Endodermal cell (in vitro differentiated cells): ENCODE data around the gene ZC3H12D. TPM values are rescaled to one million over a fixed set of nuclear protein-coding genes. Genes with fewer than 3 reads are reported as not detected.

Source experiments
- DNase-seq: peaks from one replicate; pipeline ENCODE4 v3.0.0-alpha.2; 2017
- H3K27ac ChIP-seq: 2 replicates; pipeline ENCODE4 v1.5.1; 2013; ENCODE audit warnings: mild to moderate bottlenecking, low read depth, low read length, moderate library complexity
- H3K27me3 ChIP-seq: 2 replicates; pipeline ENCODE4 v1.6.1; 2013; ENCODE audit warnings: mild to moderate bottlenecking, low read length, moderate library complexity; ENCODE audit not compliant: insufficient read depth, control insufficient read depth, poor library complexity, severe bottlenecking
- H3K36me3 ChIP-seq: 2 replicates; pipeline ENCODE4 v1.7.0; 2013; ENCODE audit warnings: mild to moderate bottlenecking, low read length, moderate library complexity; ENCODE audit not compliant: control insufficient read depth, insufficient read depth
- H3K4me1 ChIP-seq: one replicate; pipeline ENCODE4 v1.7.0; 2013; ENCODE audit warnings: low read length; ENCODE audit not compliant: control insufficient read depth, insufficient read depth
- H3K4me3 ChIP-seq: 2 replicates; pipeline ENCODE4 v1.5.1; 2013; ENCODE audit warnings: mild to moderate bottlenecking, low read length, moderate library complexity
- H3K9ac ChIP-seq: 2 replicates; pipeline ENCODE4 v1.6.1; 2013; ENCODE audit warnings: mild to moderate bottlenecking, low read length, moderate library complexity; ENCODE audit not compliant: poor library complexity, severe bottlenecking; ENCODE audit errors: extremely low read depth
- H3K9me3 ChIP-seq: 2 replicates; pipeline ENCODE4 v1.6.1; 2013; ENCODE audit warnings: mild to moderate bottlenecking, low read length, moderate library complexity; ENCODE audit not compliant: control insufficient read depth
- H3K27ac Mint-ChIP-seq: 2 replicates; pipeline ENCODE4 v1.8.0; 2020; ENCODE audit warnings: mixed read lengths
- H3K27me3 Mint-ChIP-seq: 2 replicates; pipeline ENCODE4 v1.8.0; 2021; ENCODE audit warnings: mild to moderate bottlenecking, mixed read lengths; ENCODE audit not compliant: insufficient read depth
- H3K36me3 Mint-ChIP-seq: 2 replicates; pipeline ENCODE4 v1.8.0; 2020; ENCODE audit warnings: low read depth, mixed read lengths
- H3K4me1 Mint-ChIP-seq: 2 replicates; pipeline ENCODE4 v1.8.0; 2020; ENCODE audit warnings: mixed read lengths
- H3K4me3 Mint-ChIP-seq: 2 replicates; pipeline ENCODE4 v1.8.0; 2020; ENCODE audit warnings: mild to moderate bottlenecking, moderate library complexity, mixed read lengths
- H3K9me3 Mint-ChIP-seq: 2 replicates; pipeline ENCODE4 v1.8.0; 2020; ENCODE audit warnings: mild to moderate bottlenecking, mixed read lengths
- CTCF ChIP-seq: fragments of 200-600 bp; sonication (generic); conservative IDR thresholded peaks from 2 replicates; pipeline ENCODE4 v1.5.0; 2021; ENCODE audit warnings: antibody characterized with exemption, mild to moderate bottlenecking
- WGBS, 2 experiments: methylation state at CpG; one replicate each; pipeline versions ENCODE4 v1.1.5 to v1.1.7; 2013; ENCODE audit warnings: missing lambda C conversion rate in 2 of 2, mixed read lengths in 1 of 2; ENCODE audit not compliant: insufficient coverage in 1 of 2, insufficient read length in 1 of 2; 5-methylcytosine and 5-hydroxymethylcytosine counted together
- total RNA-seq, 2 donors: library from RNA; stranded (reverse); fragmentation: NEBNext Ultra II Directional in 1 of 2; extraction: Animal tissue kit (Norgen Biotek cat#: 25700) in 1 of 2; gene quantifications; 2 replicates in 1 of 2; 3 replicates in 1 of 2; pipeline ENCODE4 v1.2.1, GENCODE V29; 2021

ZC3H12D gene
- total RNA-seq, 2 donors from 2014 or later: 0.20 to 0.42 TPM

DNA sequence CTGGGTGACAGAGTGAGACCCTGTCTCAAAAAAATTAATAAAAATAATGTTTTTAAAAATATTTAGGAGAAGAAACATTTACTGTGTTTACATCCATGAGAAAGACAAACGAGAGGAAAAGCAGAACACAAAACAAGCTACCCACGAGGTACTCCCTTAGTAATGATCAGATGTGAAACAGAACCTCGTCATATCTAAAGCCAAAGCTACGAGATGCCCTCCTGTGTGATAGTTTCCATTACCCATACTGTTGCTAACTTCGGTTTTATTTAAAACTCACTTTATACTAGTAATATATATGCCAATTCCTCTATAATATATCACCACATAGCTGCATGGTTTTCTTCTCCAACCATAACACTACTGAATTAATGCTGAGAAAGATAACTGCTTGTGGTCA, 63.7 kb downstream of the ZC3H12D start:
- Mint-ChIP-seq H3K27ac (no peak overlapping the region), H3K4me1 (peaks cover 8% of the 10 kb centered on the region), H3K4me3 (no peak overlapping the region), H3K9me3 (no peaks in the 10 kb centered on the region), H3K36me3 (no peaks in the 10 kb centered on the region), H3K27me3 (no peaks in the 10 kb centered on the region)
- 88 to 93% methylated on average over 5 of the region's 5 CpGs for WGBS, 2 experiments
- Histone ChIP-seq H3K4me3 (no peak overlapping the region), H3K27me3 (no peaks in the 10 kb centered on the region), H3K9me3 (no peaks in the 10 kb centered on the region), H3K4me1 (no peaks in the 10 kb centered on the region), H3K27ac (no peak overlapping the region), H3K36me3 (no peaks in the 10 kb centered on the region), H3K9ac (no peak overlapping the region)
- DNase-seq: no peak
- no peak for TF ChIP-seq CTCF

DNA sequence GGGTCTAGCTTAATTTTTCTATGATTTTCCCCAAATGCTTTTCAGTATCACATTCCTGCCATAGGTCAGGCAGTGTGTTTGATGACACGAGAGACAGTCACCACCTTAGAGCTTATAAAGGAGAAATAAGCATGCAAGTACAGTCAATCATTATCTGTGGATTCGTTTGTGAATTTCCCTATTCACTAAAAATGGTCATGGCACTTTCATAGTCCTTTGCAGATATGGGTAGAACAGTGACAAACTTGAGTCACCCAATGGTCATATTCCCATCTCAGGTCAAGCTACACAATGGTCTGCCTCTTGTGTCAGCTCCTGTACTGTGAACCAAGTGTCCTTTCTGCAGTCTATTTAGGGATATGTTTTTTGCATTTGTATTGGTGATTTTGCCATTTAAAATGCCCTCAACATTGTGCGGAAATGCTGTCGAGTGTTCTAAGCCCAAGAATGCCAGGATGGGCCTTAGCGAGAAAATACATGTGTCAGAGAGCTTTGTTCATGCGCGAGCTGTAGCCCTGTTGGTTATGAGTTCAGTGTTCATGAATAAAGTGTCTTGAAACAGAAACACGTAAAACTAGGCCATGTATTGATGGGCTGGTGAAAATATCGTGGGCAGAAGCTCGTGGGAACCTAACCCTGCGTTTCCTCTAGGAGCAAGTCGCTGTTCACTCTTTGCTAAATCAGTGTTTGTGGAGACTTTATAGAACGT, 65.0 kb downstream of the ZC3H12D start:
- no peaks in the 10 kb centered on the region for H3K9me3 Mint-ChIP-seq
- 89 to 92% methylated on average over 8 to 13 of the region's 13 CpGs for WGBS, 2 experiments
- H3K27ac ChIP-seq: no peak overlapping the region
- H3K9me3 ChIP-seq: peaks cover under 1% of the 10 kb centered on the region
- H3K4me1 ChIP-seq: no peaks in the 10 kb centered on the region
- H3K36me3 Mint-ChIP-seq: peaks cover under 1% of the 10 kb centered on the region
- no peaks in the 10 kb centered on the region for H3K27me3 ChIP-seq
- DNase-seq: no peak
- H3K4me1 Mint-ChIP-seq: peaks cover 8% of the 10 kb centered on the region
- H3K36me3 ChIP-seq: no peaks in the 10 kb centered on the region
- no peak overlapping the region for H3K27ac Mint-ChIP-seq
- H3K27me3 Mint-ChIP-seq: no peaks in the 10 kb centered on the region
- H3K9ac ChIP-seq: no peak overlapping the region
- TF ChIP-seq CTCF: no peak
- no peak overlapping the region for H3K4me3 ChIP-seq
- no peak overlapping the region for H3K4me3 Mint-ChIP-seq

DNA sequence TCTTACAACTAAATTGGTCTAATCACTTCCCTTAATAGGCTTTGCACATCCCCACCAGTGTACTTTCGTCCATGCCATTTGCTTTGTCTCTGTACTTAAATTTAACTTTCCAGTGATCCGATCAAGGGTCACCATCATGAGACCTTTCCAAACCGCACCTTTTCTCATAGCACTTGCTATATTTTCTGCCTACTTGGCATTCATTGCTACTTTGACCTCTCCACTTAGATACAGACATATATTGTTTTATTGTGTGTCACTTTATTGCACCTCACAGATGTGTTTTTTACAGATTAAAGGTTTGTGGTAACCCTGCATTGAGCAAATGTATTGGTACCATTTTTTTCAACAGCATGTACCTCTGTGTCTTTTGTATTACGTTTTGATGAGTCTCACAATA, 70.0 kb downstream of the ZC3H12D start:
- Histone ChIP-seq H3K4me1 (no peaks in the 10 kb centered on the region), H3K4me3 (no peak overlapping the region), H3K27ac (no peak overlapping the region), H3K27me3 (no peaks in the 10 kb centered on the region), H3K36me3 (peaks cover 23% of the 10 kb centered on the region), H3K9ac (no peak overlapping the region), H3K9me3 (peaks cover 3% of the 10 kb centered on the region)
- no peaks in the 10 kb centered on the region for H3K27me3 Mint-ChIP-seq
- H3K36me3 Mint-ChIP-seq: peaks cover 21% of the 10 kb centered on the region
- no peaks in the 10 kb centered on the region for H3K9me3 Mint-ChIP-seq
- no peak for TF ChIP-seq CTCF
- no peak overlapping the region for H3K27ac Mint-ChIP-seq
- DNase-seq: no peak
- H3K4me1 Mint-ChIP-seq: peaks cover 4% of the 10 kb centered on the region
- H3K4me3 Mint-ChIP-seq: no peak overlapping the region
- 97 to 100% methylated on average over 1 to 4 of the region's 4 CpGs for WGBS, 2 experiments
